AG08396 (cell line): ENCODE results near the gene MED6.

Experiments used
- DNase-seq: peaks from one replicate; pipeline ENCODE4 v3.0.0; 2012; ENCODE audit warnings: low spot score, mixed read lengths

MED6 gene

DNA sequence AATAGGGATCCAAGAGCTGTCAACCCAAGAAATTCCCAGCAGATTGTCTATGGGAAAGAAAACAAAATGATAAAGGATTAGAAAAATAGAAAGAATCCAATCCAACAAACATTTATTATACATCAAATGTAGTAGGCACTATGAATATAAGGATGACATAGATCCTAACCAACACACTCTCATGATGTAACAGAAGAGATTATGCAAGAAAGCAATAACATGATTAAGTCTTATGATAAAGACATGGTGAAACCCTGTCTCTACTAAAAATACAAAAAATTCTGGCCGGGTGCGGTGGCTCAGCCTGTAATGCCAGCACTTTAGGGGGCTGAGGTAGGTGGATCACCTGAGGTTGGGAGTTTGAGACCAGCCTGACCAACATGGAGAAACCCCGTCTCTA lies 2.7 kb downstream of the MED6 start:
- DNase-seq, result no peak

DNA sequence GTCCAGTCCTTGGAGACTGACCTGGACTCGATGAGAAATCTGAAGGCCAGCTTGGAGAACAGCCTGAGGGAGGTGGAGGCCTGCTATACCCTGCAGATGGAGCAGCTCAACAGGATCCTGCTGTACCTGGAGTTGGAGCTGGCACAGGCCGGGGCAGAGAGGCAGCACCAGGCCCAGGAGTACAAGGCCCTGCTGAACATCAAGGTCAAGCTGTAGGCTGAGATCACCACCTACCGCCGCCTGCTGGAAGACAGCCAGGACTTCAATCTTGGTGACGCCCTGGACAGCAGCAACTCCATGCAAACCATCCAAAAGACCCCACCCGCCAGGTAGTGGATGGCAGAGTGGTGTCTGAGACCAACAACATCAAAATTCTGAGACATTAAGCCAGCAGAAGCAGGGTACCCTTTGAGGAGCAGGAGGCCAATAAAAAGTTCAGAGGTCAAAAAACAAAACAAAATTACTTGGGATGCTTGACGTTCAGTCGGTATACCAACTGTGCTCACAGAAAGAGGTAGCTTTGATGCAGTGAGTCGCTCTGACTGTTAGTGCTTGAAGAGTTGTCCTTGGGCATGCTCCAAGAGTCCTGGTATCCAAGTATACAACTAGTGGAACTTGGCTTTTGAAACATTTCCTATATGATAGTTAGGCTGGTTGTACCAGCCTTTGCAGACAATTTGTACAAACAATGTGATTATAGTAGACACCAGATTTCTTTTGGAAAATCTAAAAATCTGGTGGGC lies 4.8 kb downstream of the MED6 start:
- no peak for DNase-seq

DNA sequence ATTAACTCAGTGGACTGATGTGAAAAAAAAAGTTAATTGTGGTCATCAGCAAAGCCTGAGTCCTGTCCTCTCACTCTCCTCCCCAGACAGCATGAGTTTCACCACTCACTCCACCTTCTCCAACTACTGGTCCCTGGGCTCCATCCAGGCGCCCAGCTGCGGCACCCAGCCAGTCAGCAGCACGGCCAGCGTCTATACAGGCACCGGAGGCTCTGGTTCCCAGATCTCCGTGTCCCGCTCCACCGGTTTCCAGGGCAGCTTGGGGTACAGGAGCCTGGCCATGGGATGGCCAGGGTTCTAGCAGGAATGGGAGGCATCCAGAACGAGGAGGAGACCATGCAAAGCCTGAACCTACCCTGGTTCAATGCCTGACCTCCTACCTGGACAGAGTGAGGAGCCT lies 6.0 kb downstream of the MED6 start:
- no peak for DNase-seq

DNA sequence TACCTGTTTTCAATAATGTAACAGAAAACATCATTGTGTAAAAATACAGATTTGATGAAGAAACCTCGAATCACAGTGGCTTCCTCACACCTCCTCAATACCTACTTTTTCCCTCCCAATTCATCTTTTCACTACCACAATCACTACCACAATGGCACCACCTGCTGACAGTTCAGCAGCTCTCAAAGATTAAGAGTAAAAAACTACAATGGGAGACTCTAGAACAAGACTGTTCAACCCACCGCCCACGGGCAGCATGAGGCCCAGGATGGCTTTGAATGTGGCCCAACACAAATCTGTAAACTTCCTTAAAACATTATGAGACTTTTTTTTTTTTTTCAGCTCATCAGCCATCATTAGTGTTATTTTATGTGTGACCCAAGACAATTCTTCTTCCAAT lies 15.2 kb downstream of the MED6 start:
- DNase-seq, result no peak

DNA sequence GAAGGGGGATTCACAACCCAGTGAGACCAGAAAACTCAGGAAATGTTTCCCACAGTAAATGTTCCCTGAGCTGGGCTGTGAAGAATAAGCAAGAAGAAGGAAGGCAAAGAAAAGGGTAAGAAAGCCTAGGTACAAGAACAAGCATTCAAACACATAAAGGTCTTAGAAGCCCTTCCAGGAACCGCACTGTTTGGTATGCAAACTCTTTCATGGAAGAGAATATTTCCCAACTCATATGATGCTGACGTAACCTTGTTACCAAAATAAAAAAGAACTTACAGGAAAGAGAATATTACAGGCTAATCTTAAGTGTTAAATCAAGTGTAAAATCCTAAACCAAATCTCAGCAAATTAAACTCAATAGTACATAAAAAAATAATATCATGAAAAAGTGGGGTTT lies 23.6 kb downstream of the MED6 start:
- DNase-seq, result no peak

DNA sequence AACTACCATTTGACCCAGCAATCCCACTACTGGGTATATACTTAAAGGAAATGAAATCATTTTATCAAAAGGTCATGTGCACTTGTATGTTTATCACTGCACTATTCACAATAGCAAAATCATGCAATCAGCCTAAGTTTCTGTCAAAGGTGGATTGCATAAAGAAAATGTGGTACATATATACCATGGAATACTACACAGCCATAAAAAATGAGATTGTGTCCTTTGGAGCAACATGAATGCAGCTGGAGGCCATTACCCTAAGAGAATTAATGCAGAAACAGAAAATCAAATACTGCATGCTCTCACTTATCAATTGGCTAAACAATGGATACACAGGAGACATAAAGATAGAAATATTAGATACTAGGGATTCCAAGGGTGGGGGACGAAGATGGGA lies 27.4 kb downstream of the MED6 start:
- DNase-seq, result no peak

DNA sequence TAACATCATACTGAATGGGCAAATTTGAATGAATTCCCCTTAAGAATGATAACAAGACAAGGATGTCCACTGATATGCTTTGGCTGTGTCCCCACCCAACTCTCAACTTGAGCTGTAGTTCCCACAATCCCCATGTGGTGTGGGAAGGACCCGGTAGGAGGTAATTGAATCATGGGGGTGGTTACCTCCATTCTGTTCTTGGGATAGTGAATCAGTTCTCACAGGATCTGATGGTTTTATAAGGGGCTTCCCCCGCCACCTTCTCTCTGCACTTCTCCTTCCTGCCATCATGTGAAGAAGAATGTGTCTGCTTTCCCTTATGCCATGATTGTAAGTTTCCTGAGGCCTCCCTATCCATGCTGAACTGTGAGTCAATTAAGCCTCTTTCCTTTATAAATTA lies 29.3 kb downstream of the MED6 start:
- no peak for DNase-seq

DNA sequence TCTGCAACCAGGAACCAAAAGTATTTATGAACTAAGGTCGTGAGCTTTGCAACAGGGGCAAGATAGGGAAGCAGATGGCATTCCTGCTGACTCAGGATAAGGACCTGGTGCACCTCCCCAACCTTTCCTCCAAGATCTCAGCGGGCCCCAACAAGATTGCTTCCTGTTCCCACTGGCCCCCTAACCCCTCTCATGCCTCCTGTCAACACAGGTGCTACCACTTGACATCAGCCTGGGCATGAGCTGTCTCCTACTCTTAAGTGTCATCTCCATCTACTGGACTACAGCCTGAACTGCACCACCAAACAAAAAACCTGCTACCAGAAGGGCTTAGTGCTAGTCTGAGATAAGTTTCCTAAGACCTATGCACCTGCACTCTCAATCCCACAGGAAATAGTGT lies 32.7 kb downstream of the MED6 start:
- DNase-seq, result peak; percentile 34

DNA sequence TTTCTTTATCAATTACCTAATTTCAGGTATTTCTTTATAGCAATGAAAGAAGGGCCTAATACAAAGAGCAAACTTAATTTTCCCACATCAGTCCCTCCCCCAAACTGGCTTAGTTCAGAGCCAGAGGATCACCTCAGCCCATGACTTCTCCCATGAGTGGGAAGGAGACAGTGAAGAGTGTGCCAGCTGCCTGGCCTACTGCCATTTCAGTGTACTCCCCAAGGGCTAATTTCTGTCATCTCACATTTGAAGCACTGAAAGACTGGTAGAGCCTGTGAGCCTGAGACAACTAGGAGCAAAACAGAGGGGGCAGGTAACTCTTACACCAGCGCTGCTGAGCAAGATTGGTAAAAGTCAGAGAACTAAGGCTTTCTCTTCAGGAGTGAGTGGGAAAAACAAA lies 36.6 kb downstream of the MED6 start:
- DNase-seq, result no peak

DNA sequence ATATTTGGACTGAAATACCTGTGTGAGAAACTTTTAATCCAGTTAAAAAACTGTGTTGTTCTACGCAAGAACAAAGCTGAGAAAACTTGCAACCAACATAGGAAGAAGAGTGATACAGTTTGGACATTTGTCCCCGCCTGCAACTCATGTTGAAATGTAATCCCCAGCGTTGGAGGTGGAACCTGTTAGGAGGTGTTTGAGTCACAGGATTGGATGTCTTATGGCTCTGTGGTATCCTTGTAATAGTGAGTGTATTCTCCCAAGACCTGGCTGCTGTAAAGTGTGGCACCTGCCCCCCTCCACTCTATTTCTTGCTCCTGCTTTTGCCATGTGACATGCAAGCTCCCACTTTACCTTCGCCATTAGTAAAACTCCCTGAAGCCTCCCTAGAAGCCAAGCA lies 37.0 kb downstream of the MED6 start:
- DNase-seq, result no peak

DNA sequence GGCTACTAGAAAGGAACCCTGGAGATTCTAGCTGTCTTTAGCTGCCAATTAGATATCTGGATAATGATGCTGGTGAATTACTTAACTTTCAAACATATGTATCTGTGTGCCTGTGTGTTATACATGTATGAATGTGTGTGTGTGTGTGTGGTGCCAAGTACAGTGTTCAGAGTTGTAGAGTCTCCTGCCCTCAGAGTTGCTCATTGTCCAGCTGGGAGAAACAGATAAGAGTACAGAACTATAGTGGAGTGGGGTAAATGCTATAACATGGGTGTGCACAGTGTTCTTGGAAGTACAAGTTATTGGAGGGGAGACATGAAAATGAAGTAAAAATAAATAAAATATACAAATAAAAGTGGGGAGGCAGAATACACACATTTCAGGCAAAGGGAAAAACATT lies 42.1 kb downstream of the MED6 start:
- DNase-seq, result no peak

DNA sequence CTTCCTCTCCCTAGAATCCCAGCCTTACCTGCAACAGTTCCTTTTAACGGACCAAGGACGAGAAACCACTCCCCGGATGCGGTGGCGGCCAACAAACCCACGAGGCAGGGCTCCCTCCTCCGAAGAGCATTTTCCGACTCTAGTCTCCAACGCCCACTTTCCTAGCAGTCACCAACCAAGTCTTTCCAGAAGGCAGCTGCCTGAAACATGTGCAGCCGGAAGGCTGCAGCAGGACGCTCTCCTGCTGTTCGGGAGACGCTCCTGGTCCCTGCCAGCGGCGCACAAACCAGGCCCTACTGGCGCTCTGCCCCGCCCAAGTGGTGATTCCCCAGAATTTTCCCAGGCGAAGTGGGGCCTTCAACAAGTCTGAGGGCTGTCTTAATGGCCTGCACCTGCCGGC lies 44.6 kb downstream of the MED6 start:
- peak; percentile 39 for DNase-seq

DNA sequence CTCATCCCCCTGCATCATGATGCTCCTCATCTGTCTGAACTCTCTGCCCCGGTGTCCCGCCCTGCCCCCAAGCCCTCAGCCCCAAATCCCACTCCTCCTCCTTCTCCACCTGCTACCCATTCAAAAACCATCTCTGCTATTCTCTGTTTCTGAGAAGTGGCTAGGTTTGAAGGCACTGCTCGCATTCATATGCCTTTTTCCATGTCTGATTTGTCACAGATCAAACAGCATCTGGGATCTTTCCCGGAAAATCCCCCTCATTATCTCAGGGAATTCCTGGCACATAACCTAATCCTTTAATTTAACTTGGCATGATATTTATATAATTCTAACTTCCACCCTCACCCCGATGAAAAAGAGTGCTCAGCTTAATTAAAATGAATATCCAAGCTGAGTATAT lies 62.4 kb downstream of the MED6 start:
- no peak for DNase-seq

DNA sequence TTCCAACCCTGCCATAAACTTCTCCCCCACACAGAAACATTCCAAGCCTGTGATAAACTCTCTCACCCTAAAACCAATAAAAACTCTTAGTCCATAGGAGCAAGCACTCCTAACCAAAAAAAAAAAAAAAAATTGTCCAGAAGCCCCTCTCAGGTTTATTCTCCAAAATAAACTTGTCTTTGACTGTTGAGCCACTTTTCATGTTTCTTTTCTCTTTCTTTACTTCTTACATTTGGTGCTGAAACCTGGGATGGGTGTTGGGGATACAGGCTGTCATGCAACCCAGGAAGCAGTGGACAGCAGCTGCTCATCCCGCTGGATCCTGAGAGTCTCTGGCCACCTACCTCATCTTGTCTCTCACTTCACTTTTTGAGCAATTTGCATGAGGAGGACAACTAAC lies 63.6 kb downstream of the MED6 start:
- DNase-seq, result no peak

DNA sequence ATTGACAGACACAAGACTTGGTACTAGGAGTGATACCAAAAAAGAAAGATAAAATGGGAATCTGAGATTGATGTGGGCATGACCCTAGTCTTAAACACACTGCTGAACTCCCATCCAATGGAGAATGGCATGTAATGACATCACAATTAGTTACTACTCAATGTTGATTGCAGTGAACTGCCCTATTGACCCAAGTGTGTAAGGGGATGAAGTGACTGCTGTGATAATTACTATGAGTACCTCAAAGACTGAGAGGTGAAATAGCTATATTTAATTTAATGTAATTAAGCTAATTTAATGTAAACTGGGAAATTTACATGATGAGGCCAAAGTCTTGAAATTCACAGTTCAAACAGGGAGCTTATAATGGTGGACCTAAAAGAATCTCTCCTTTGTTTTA lies 65.6 kb downstream of the MED6 start, which contains the start of gene ADAM20:
Gene ADAM20, minus strand, starts transcription at position 101 of the 400 bp plus-strand sequence. CDS start 10,247 bp downstream, outside the sequence.
- no peak for DNase-seq
